OCI-LY1 (cell line): ENCODE data around the gene PLA2G15.

Source experiments
- EZH2 ChIP-seq: fragments of 200-600 bp; sonication (generic), shearing (Covaris generic); IDR thresholded peaks from 2 replicates; pipeline ENCODE4 v1.8.0; 2017; ENCODE audit warnings: borderline replicate concordance, mixed run types, mild to moderate bottlenecking, antibody characterized with exemption, low read length, moderate library complexity, mixed read lengths
- TF ChIP-seq, protein P1 (sequence below): fragments of 200-600 bp; sonication (generic), shearing (Covaris generic); IDR thresholded peaks from 2 replicates; pipeline ENCODE4 v1.5.1; 2017; ENCODE audit warnings: mild to moderate bottlenecking, antibody characterized with exemption, low read length, moderate library complexity, mixed read lengths

DNA sequence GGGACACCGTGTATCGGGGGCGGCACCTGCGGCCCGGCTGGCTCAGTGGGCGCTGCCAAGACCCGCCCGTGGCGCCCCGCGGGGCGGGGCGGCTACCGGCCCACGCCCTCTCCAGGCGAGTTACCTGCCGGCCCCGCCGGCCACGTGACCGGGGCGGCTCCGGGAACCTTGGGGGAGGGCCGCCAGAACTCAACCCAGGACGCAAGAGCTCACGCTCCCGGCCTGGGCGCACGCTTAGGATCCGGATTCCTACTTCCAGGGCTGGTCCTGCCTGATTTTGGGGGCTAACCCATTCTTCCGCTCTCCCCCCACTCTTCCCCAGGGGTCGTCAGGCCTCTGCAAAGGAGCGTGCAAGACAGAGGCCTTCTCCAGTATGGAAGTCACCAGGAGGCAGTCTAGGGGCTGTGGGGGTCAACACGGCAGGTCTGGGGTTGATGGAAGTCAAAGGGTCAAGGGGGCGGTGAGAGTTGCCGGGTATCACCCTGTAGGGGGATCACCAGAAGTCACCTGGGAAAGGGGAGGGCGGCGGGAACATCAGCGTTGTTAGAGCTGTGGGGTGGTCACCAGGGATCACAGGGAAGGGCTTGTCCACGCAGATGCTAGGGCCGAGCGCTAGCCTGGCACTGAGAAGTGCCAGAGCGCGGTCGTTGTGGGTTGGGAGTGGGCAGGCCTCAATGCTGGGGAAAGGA lies 8.9 kb upstream of the PLA2G15 start:
- TF ChIP-seq, protein P1, sequence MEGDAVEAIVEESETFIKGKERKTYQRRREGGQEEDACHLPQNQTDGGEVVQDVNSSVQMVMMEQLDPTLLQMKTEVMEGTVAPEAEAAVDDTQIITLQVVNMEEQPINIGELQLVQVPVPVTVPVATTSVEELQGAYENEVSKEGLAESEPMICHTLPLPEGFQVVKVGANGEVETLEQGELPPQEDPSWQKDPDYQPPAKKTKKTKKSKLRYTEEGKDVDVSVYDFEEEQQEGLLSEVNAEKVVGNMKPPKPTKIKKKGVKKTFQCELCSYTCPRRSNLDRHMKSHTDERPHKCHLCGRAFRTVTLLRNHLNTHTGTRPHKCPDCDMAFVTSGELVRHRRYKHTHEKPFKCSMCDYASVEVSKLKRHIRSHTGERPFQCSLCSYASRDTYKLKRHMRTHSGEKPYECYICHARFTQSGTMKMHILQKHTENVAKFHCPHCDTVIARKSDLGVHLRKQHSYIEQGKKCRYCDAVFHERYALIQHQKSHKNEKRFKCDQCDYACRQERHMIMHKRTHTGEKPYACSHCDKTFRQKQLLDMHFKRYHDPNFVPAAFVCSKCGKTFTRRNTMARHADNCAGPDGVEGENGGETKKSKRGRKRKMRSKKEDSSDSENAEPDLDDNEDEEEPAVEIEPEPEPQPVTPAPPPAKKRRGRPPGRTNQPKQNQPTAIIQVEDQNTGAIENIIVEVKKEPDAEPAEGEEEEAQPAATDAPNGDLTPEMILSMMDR: no peak
- no peak for TF ChIP-seq EZH2
